Liver (tissue), 9 donors: ENCODE results near the gene PCDHGC4. TPM values are rescaled to one million over a fixed set of nuclear protein-coding genes. Genes with fewer than 3 reads are reported as not detected.

ENCODE experiments used
- DNase-seq: peaks from one replicate; pipeline ENCODE4 v3.0.0-alpha.2; 2017; ENCODE audit warnings: low spot score
- H3K27ac ChIP-seq, 2 donors: one replicate each; pipeline ENCODE4 v1.7.0; 2013; ENCODE audit warnings: inconsistent platforms in 2 of 2, low read length in 2 of 2, control low read depth in 1 of 2, low read depth in 1 of 2, mild to moderate bottlenecking in 1 of 2
- H3K27me3 ChIP-seq, 4 donors: one replicate each; pipeline versions ENCODE4 v1.6.1 to v1.7.0; 2013; ENCODE audit warnings: low read length in 3 of 4, inconsistent platforms in 1 of 4, mild to moderate bottlenecking in 1 of 4, moderate library complexity in 1 of 4; ENCODE audit not compliant: control insufficient read depth in 4 of 4, insufficient read depth in 4 of 4
- H3K36me3 ChIP-seq, 4 donors: one replicate each; pipeline versions ENCODE4 v1.6.1 to v1.7.0; 2013; ENCODE audit warnings: low read length in 3 of 4, mild to moderate bottlenecking in 3 of 4, low read depth in 1 of 4, moderate library complexity in 1 of 4; ENCODE audit not compliant: control insufficient read depth in 4 of 4, insufficient read depth in 3 of 4
- H3K4me1 ChIP-seq, 4 donors: one replicate each; pipeline versions ENCODE4 v1.6.1 to v1.7.0; 2013; ENCODE audit warnings: low read length in 3 of 4, mild to moderate bottlenecking in 3 of 4, moderate library complexity in 1 of 4; ENCODE audit not compliant: control insufficient read depth in 4 of 4, insufficient read depth in 4 of 4
- H3K4me3 ChIP-seq, 3 donors: one replicate each; pipeline versions ENCODE4 v1.6.1 to v1.7.0; 2013; ENCODE audit warnings: low read length in 3 of 3, control low read depth in 1 of 3, low read depth in 1 of 3, mild to moderate bottlenecking in 1 of 3
- H3K9ac ChIP-seq, 2 donors: one replicate each; pipeline ENCODE4 v1.7.0; 2013; ENCODE audit warnings: low read length in 2 of 2, mild to moderate bottlenecking in 2 of 2, moderate library complexity in 2 of 2, control low read depth in 1 of 2, low read depth in 1 of 2
- H3K9me3 ChIP-seq, 4 donors: one replicate each; pipeline versions ENCODE4 v1.6.1 to v1.7.0; 2013; ENCODE audit warnings: low read length in 3 of 4; ENCODE audit not compliant: control insufficient read depth in 4 of 4
- FOXA1 ChIP-seq: IDR thresholded peaks from 2 replicates; pipeline ENCODE4 v1.6.1; 2016; ENCODE audit warnings: antibody characterized with exemption
- GABPA ChIP-seq, 2 donors: IDR thresholded peaks in 1 of 2; conservative IDR thresholded peaks in 1 of 2; 2 replicates each; pipeline ENCODE4 v1.6.1; 2016; ENCODE audit warnings: antibody characterized with exemption in 2 of 2, mild to moderate bottlenecking in 1 of 2, moderate library complexity in 1 of 2
- NR2F2 ChIP-seq: IDR thresholded peaks from 2 replicates; pipeline ENCODE4 v1.6.1; 2016; ENCODE audit warnings: antibody characterized with exemption
- REST ChIP-seq: IDR thresholded peaks from 2 replicates; pipeline ENCODE4 v1.6.1; 2016; ENCODE audit warnings: antibody characterized with exemption, mild to moderate bottlenecking
- SP1 ChIP-seq: IDR thresholded peaks from 2 replicates; pipeline ENCODE4 v1.6.1; 2018; ENCODE audit warnings: antibody characterized with exemption, mild to moderate bottlenecking
- YY1 ChIP-seq: IDR thresholded peaks from 2 replicates; pipeline ENCODE4 v1.6.1; 2016; ENCODE audit warnings: antibody characterized with exemption, mild to moderate bottlenecking
- WGBS: extraction: QIAGEN DNeasy Blood & Tissue Kit; methylation state at CpG from one replicate; pipeline ENCODE4 v1.1.7; 2013; 5-methylcytosine and 5-hydroxymethylcytosine counted together
- polyA plus RNA-seq, 2 donors: library from polyadenylated mRNA; stranded (reverse) in 1 of 2; unstranded in 1 of 2; fragments of 200-250 nt in 1 of 2; fragments of >200 nt in 1 of 2; fragmentation: Nextera tagmentation in 1 of 2; extraction: Ambion mirVana in 1 of 2; gene quantifications; one replicate each; pipeline versions ENCODE4 v1.2.1 to v1.2.3, GENCODE V29; 2013 to 2015
- total RNA-seq, 2 donors: library from RNA; depleted of rRNA; stranded (reverse); fragments of >200 nt; gene quantifications; one replicate each; pipeline ENCODE4 v1.2.3, GENCODE V29; 2014
- TF ChIP-seq, protein P1 (sequence below): IDR thresholded peaks from 2 replicates; pipeline ENCODE4 v1.6.1; 2016; ENCODE audit warnings: antibody characterized with exemption
- TF ChIP-seq, protein P2 (sequence below): IDR thresholded peaks from 2 replicates; pipeline ENCODE4 v1.6.1; 2016; ENCODE audit warnings: antibody characterized with exemption
- TF ChIP-seq, protein P3 (sequence below): IDR thresholded peaks from 2 replicates; pipeline ENCODE4 v1.6.1; 2016; ENCODE audit warnings: antibody characterized with exemption
- donor health status: healthy.
- donor health status: healthy.
- donor health status: healthy.
- donor health status: healthy.
- donor health status: healthy.

Gene PCDHGC4
- total and polyA plus RNA-seq, 4 donors, result 0.33 to 1.4 TPM; not detected in 2

DNA sequence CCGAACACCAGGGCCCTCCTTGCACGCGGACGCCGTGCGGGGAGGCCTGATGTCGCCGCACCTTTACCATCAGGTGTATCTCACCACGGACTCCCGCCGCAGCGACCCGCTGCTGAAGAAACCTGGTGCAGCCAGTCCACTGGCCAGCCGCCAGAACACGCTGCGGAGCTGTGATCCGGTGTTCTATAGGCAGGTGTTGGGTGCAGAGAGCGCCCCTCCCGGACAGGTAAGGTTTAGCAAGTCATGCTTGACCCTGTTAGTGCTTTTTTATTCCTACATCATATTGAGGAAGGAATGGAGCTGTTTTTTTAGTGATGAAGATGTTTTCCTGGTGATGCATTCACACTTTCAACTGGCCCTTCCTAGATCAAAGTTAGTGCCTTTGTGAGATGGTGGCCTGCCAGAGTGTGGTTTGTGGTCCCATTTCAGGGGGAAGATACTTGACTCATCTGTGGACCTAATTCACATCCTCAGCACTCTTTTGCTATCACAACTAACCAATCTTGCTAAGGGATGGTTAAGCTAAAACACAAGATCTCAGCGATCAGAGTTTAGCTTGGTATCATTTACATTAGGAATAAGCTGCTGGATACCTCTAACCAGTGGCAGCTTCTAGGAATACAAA is 6.4 kb upstream of the PCDHGC4 start (continued):
- TF ChIP-seq FOXA1 (no peak), GABPA (IDR thresholded peaks at IDR 0.05 in 1 of 2, conservative IDR thresholded peaks at IDR 0.05 in 1 of 2) (no peak), NR2F2 (no peak), YY1 (no peak)
- TF ChIP-seq, protein P1, sequence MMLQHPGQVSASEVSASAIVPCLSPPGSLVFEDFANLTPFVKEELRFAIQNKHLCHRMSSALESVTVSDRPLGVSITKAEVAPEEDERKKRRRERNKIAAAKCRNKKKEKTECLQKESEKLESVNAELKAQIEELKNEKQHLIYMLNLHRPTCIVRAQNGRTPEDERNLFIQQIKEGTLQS, result no peak

DNA sequence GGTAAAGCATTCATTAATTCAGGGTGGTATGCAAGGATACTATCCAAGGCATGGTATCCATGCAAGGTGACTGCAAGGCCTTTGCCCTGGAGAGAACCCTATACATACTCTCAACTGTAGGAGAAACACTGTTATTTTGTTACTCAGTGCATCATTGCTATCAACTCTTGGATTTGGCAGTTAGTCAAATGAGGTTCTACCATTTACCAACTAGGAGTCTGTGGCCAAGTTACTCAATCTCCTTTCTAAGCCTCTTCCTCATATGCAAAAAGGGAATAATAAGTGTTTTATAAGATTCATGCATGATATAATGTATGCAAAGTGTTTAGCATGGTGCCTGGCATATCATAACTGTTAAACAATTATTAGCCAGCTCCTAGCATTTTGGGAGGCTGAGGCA is 5.1 kb upstream of the PCDHGC4 start:
- no peak for TF ChIP-seq SP1
- no peak for TF ChIP-seq FOXA1
- no peak for TF ChIP-seq GABPA (IDR thresholded peaks at IDR 0.05 in 1 of 2, conservative IDR thresholded peaks at IDR 0.05 in 1 of 2)
- TF ChIP-seq, protein P2, sequence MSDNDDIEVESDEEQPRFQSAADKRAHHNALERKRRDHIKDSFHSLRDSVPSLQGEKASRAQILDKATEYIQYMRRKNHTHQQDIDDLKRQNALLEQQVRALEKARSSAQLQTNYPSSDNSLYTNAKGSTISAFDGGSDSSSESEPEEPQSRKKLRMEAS, result no peak
- TF ChIP-seq, protein P3, sequence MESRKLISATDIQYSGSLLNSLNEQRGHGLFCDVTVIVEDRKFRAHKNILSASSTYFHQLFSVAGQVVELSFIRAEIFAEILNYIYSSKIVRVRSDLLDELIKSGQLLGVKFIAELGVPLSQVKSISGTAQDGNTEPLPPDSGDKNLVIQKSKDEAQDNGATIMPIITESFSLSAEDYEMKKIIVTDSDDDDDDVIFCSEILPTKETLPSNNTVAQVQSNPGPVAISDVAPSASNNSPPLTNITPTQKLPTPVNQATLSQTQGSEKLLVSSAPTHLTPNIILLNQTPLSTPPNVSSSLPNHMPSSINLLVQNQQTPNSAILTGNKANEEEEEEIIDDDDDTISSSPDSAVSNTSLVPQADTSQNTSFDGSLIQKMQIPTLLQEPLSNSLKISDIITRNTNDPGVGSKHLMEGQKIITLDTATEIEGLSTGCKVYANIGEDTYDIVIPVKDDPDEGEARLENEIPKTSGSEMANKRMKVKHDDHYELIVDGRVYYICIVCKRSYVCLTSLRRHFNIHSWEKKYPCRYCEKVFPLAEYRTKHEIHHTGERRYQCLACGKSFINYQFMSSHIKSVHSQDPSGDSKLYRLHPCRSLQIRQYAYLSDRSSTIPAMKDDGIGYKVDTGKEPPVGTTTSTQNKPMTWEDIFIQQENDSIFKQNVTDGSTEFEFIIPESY, result no peak
- TF ChIP-seq, protein P1, result no peak
- TF ChIP-seq REST, result no peak
- Histone ChIP-seq H3K9me3 (no peaks in the 10 kb centered on the region), H3K27me3 (peaks cover 0 to 2% (median 0%) of the 10 kb centered on the region in 4 donors), H3K4me3 (no peak overlapping the region), H3K9ac (no peak overlapping the region), H3K36me3 (peaks cover 0 to 2% (median 0%) of the 10 kb centered on the region in 4 donors), H3K4me1 (peaks cover 0 to 31% (median 14%) of the 10 kb centered on the region in 4 donors), H3K27ac (no peak overlapping the region)
- no peak for DNase-seq

- peaks cover 0 to 2% (median 0%) of the 10 kb centered on the region in 4 donors for H3K27me3 ChIP-seq
- H3K9me3 ChIP-seq, result peaks cover 0 to 4% (median 1%) of the 10 kb centered on the region in 4 donors
- no peak overlapping the region for H3K9ac ChIP-seq
- no peak for DNase-seq
- no peak overlapping the region for H3K27ac ChIP-seq
- peaks cover 0 to 4% (median 2%) of the 10 kb centered on the region in 4 donors for H3K4me1 ChIP-seq
- TF ChIP-seq GABPA (IDR thresholded peaks at IDR 0.05 in 1 of 2, conservative IDR thresholded peaks at IDR 0.05 in 1 of 2), result no peak
- WGBS, result 38% methylated on average over 3 of the region's 3 CpGs
- peaks cover 0 to 2% (median 0%) of the 10 kb centered on the region in 4 donors for H3K36me3 ChIP-seq
- no peak overlapping the region for H3K4me3 ChIP-seq
Measured at GRCh38 chr5:141483902-141484301, 928 bp upstream of the PCDHGC4 start.
